Measurements from ENCODE around the gene IQGAP2.
"Not testable (repeated sequence)": the region's sequence is repeated elsewhere in the genome, so short reads cannot be mapped to it uniquely, and the experiment has no call there.

Gene IQGAP2

GRCh38 chr5:76735762-76736545, 332.9 kb downstream of the IQGAP2 start:
- in situ Hi-C loops (cut with HindIII; ENCODE audit: low pct_ligation_motif_present, low sequenced_read_pairs) = no loop called here
- no peak for DNase-seq
- TF ChIP-seq, protein P1, sequence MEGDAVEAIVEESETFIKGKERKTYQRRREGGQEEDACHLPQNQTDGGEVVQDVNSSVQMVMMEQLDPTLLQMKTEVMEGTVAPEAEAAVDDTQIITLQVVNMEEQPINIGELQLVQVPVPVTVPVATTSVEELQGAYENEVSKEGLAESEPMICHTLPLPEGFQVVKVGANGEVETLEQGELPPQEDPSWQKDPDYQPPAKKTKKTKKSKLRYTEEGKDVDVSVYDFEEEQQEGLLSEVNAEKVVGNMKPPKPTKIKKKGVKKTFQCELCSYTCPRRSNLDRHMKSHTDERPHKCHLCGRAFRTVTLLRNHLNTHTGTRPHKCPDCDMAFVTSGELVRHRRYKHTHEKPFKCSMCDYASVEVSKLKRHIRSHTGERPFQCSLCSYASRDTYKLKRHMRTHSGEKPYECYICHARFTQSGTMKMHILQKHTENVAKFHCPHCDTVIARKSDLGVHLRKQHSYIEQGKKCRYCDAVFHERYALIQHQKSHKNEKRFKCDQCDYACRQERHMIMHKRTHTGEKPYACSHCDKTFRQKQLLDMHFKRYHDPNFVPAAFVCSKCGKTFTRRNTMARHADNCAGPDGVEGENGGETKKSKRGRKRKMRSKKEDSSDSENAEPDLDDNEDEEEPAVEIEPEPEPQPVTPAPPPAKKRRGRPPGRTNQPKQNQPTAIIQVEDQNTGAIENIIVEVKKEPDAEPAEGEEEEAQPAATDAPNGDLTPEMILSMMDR (IDR thresholded peaks at IDR 0.05; ENCODE audit: low read depth, low read length, missing control alignments) = no peak
- no peak overlapping the region for H3K27ac ChIP-seq
- no peak overlapping the region for H3K4me3 ChIP-seq (ENCODE audit: low read depth, low read length)
- H3K36me3 ChIP-seq (replicated peaks) = peaks cover 13% of the 10 kb centered on the region
- H3K27me3 ChIP-seq (replicated peaks) = no peaks in the 10 kb centered on the region

DNA sequence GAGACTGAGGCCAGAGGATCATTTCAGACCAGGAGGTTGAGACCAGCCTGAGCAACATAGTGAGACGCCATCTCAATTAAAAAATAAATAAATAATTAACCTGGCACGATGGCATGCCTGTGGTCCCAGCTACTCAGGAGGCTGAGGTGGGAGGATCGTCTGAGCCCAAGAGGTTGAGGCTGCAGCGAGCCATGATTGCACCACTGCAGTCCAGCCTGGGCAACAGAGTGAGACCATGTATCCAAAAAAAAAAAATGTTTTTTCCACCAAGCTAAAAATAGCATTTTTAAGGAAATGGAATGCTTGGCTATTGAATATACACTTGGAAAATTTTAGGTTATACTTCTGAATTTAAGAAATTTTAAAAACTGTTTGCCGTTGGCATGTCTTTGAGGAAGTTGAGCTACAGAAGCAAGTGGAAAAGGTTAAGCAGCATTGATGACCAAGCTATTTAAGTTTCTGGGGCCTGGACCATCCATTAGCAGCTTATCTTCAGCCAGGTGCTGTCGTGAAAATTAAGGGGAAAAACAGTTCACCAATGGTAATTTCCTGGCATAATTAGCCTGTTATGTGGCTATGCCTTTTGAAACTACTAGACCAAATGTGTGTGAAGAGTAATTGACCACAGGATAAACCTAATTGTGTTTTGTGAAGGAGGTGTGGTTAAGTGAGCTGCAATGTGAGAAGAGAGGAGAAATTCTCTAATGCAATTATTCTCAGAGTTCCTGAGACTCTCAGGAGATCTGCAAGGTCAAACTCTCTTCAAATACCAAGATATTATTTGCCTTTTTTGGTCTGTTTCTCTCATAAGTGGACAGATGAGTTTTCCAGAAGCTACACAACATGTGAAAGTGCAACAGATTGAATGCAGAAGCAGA, 333.8 kb downstream of the IQGAP2 start:
- no peak for DNase-seq
- H3K4me3 ChIP-seq (ENCODE audit: low read depth, low read length) = no peak overlapping the region
- H3K27ac ChIP-seq = peak overlapping the region; percentile 0
- TF ChIP-seq, protein P1 (IDR thresholded peaks at IDR 0.05; ENCODE audit: low read depth, low read length, missing control alignments) = no peak
- H3K36me3 ChIP-seq (replicated peaks) = peaks cover 13% of the 10 kb centered on the region
- H3K27me3 ChIP-seq (replicated peaks) = no peaks in the 10 kb centered on the region
- in situ Hi-C loops (cut with HindIII; ENCODE audit: low pct_ligation_motif_present, low sequenced_read_pairs) = no loop called here

DNA sequence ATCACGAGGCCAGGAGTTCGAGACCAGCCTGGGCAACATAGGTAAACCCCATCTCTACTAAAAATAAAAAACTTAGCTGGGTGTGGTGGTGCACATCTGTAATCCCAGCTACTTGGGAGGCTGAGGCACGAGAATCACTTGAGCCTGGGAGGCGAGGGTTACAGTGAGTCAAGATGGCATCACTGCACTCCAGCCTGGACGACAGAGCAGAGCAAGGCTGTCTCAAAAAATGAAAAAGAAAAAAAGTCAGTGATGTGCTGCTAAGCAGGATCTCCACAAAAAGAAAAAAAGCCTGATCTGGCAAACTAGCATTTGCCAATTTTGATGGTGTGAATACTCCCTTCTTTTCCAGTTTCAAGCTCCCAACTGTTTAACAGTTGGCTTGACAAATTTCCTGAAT, 334.8 kb downstream of the IQGAP2 start:
- Histone ChIP-seq H3K36me3 (replicated peaks) (peaks cover 7% of the 10 kb centered on the region), H3K27me3 (replicated peaks) (no peaks in the 10 kb centered on the region), H3K27ac (peak overlapping the region; percentile 97), H3K4me3 (ENCODE audit: low read depth, low read length) (no peak overlapping the region)
- TF ChIP-seq, protein P1 (IDR thresholded peaks at IDR 0.05; ENCODE audit: low read depth, low read length, missing control alignments) = no peak
- DNase-seq = no peak
- in situ Hi-C loops (cut with HindIII; ENCODE audit: low pct_ligation_motif_present, low sequenced_read_pairs) = no loop called here

GRCh38 chr5:76741506-76741905, 338.4 kb downstream of the IQGAP2 start:
- DNase-seq; H3K36me3 ChIP-seq (replicated peaks); in situ Hi-C loops (cut with HindIII; ENCODE audit: low pct_ligation_motif_present, low sequenced_read_pairs): not testable (repeated sequence)

DNA sequence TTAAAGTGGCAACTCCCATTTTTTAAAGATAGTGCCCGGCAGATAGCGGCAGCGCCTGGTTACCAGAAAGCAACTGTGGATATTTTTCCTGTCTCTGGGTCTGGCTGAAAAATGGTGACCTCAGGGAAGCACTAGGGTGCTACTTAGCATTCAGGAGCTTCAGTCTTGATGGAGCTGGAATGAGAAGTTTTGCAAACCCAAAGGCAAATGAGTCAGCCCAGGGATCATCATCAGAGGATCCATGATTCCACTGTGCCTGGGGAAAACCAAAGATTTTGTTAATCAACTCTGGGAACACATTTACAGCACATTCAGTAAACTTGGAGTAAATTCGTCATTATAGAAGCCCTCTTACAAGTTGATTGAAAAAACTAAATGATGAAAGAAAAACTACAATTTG, 339.5 kb downstream of the IQGAP2 start:
- in situ Hi-C loops (cut with HindIII; ENCODE audit: low pct_ligation_motif_present, low sequenced_read_pairs) = no loop called here
- no peak overlapping the region for H3K27ac ChIP-seq
- DNase-seq = peak; percentile 62
- TF ChIP-seq, protein P1 (IDR thresholded peaks at IDR 0.05; ENCODE audit: low read depth, low read length, missing control alignments) = no peak
- H3K27me3 ChIP-seq (replicated peaks) = no peaks in the 10 kb centered on the region
- H3K36me3 ChIP-seq (replicated peaks) = no peaks in the 10 kb centered on the region
- no peak overlapping the region for H3K4me3 ChIP-seq (ENCODE audit: low read depth, low read length)

More at GRCh38 chr5:76741506-76741905, 338.4 kb downstream of the IQGAP2 start:
- not testable (repeated sequence) for H3K27me3 ChIP-seq (replicated peaks); H3K27ac ChIP-seq; H3K4me3 ChIP-seq (ENCODE audit: low read depth, low read length)

GRCh38 chr5:76744632-76745031, 341.5 kb downstream of the IQGAP2 start:
- no peak for DNase-seq
- Histone ChIP-seq H3K4me3 (ENCODE audit: low read depth, low read length) (no peak overlapping the region), H3K27ac (no peak overlapping the region), H3K36me3 (replicated peaks) (no peaks in the 10 kb centered on the region), H3K27me3 (replicated peaks) (no peaks in the 10 kb centered on the region)
- TF ChIP-seq, protein P1 (IDR thresholded peaks at IDR 0.05; ENCODE audit: low read depth, low read length, missing control alignments) = no peak
- in situ Hi-C loops (cut with HindIII; ENCODE audit: low pct_ligation_motif_present, low sequenced_read_pairs) = no loop called here

Measured in brain microvascular endothelial cell (primary cell).